Spleen (tissue), 13 donors: ENCODE measurements around the gene GAB4. TPM values are rescaled to one million over a fixed set of nuclear protein-coding genes. Genes with fewer than 3 reads are reported as not detected.
A peak's percentile ranks its signal among the peaks of the same experiment; 100 is the strongest.

Source experiments
- DNase-seq: peaks from one replicate; pipeline ENCODE4 v3.0.0-alpha.2; 2020
- H3K27ac ChIP-seq, 8 donors: fragments of 200-600 bp; sonication (generic) in 7 of 8; 1 replicate in 4 of 8; 2 replicates in 4 of 8; pipeline versions ENCODE4 v1.5.0 to v1.8.0; 2016 to 2021; ENCODE audit warnings: inconsistent platforms in 4 of 8, mild to moderate bottlenecking in 4 of 8, moderate library complexity in 1 of 8
- H3K27me3 ChIP-seq, 7 donors: fragments of 200-600 bp; sonication (generic) in 6 of 7; replicated peaks in 1 of 7; 1 replicate in 4 of 7; 2 replicates in 3 of 7; pipeline versions ENCODE4 v1.5.0 to v1.8.0; 2016 to 2021; ENCODE audit warnings: inconsistent platforms in 3 of 7, mild to moderate bottlenecking in 1 of 7
- H3K36me3 ChIP-seq, 6 donors: fragments of 200-600 bp; sonication (generic) in 5 of 6; 1 replicate in 4 of 6; 2 replicates in 2 of 6; pipeline versions ENCODE4 v1.5.0 to v1.8.0; 2016 to 2021; ENCODE audit warnings: inconsistent platforms in 2 of 6
- H3K4me1 ChIP-seq, 6 donors: fragments of 200-600 bp; sonication (generic) in 5 of 6; 1 replicate in 3 of 6; 2 replicates in 3 of 6; pipeline versions ENCODE4 v1.5.0 to v1.8.0; 2016 to 2021; ENCODE audit warnings: inconsistent platforms in 3 of 6
- H3K4me3 ChIP-seq, 8 donors: fragments of 200-600 bp; sonication (generic) in 7 of 8; 1 replicate in 4 of 8; 2 replicates in 4 of 8; pipeline versions ENCODE4 v1.5.0 to v1.8.0; 2016 to 2021; ENCODE audit warnings: inconsistent platforms in 4 of 8, mild to moderate bottlenecking in 4 of 8, moderate library complexity in 2 of 8
- H3K9me3 ChIP-seq, 8 donors: fragments of 200-600 bp; sonication (generic) in 7 of 8; 1 replicate in 4 of 8; 2 replicates in 4 of 8; pipeline versions ENCODE4 v1.5.0 to v1.8.0; 2016 to 2021; ENCODE audit warnings: inconsistent platforms in 4 of 8
- CTCF ChIP-seq, 11 experiments: fragments of 200-600 bp in 7 of 11; fragments of 450-650 bp in 4 of 11; sonication (generic) in 4 of 11; IDR thresholded peaks in 8 of 11; conservative IDR thresholded peaks in 3 of 11; 1 replicate in 7 of 11; 2 replicates in 4 of 11; pipeline versions ENCODE4 v1.4.0 to v1.8.0; 2016 to 2021; ENCODE audit warnings: antibody characterized with exemption in 11 of 11, inconsistent platforms in 4 of 11, mild to moderate bottlenecking in 1 of 11
- POLR2A ChIP-seq, 3 donors: fragments of 450-650 bp; IDR thresholded peaks; one replicate each; pipeline ENCODE4 v1.5.1; 2017; ENCODE audit warnings: antibody characterized with exemption in 3 of 3, mild to moderate bottlenecking in 1 of 3
- POLR2AphosphoS5 ChIP-seq, 3 donors: sonication (generic); formaldehyde crosslinking; IDR thresholded peaks; one replicate each; pipeline ENCODE4 v1.5.1; 2017; ENCODE audit warnings: antibody characterized with exemption in 3 of 3
- WGBS, 5 donors: extraction: QIAGEN DNeasy Blood & Tissue Kit in 3 of 5; methylation state at CpG; one replicate each; pipeline versions ENCODE4 v1.1.5 to v1.1.7; 2013 to 2018; 5-methylcytosine and 5-hydroxymethylcytosine counted together
- intact Hi-C: fragments of 100-400 bp; cut with DNase I; formaldehyde crosslinking; loops from one replicate; pipeline ENCODE4 v1.15.0; 2023; ENCODE audit warnings: low total_unique reads
- long read RNA-seq, 2 donors: transcript quantifications; one replicate each; lab custom pipeline, GENCODE V29; 2026
- polyA plus RNA-seq, 3 donors: library from polyadenylated mRNA; stranded (reverse); fragments of 200-250 nt; gene quantifications; one replicate each; pipeline ENCODE4 v1.2.1, GENCODE V29; 2013
- total RNA-seq, 7 donors: library from RNA; depleted of rRNA in 3 of 7; stranded (reverse); fragments of >200 nt in 3 of 7; fragmentation: NEBNext Ultra II Directional in 4 of 7; extraction: Animal tissue kit (Norgen Biotek cat#: 25700) in 4 of 7; gene quantifications; one replicate each; pipeline versions ENCODE4 v1.1.0 to v1.2.1, GENCODE V29; 2016 to 2021
- donor health status: healthy with polysubstance abuse.
- donor health status: DM: no; HTN: no; CAD: no; lungs with moderate emphysema.
- donor health status: DM: no; HTN: no; CAD: no.
- donor health status: Bipolar disorder and iron deficiency.
- donor health status: healthy.
- donor health status: DM: no; HTN: no; CAD: no.
- donor health status: DM: yes; HTN: yes; CAD: no.

GAB4 gene
- under 1 TPM in 2 of 7 donors, not detected in 5; 0.25 to 0.46 TPM for total RNA-seq
- polyA plus RNA-seq, result under 1 TPM in 1 of 3 donors, not detected in 2; 0.03 TPM
- long read RNA-seq, donor 1, result 0 reads
- long read RNA-seq, donor 2, result 0 reads

GRCh38 chr22:17007852-17008731 lies at the start of gene GAB4:
Gene GAB4 (minus strand): TSS chr22:17008222. CDS start chr22:17008114, 108 bp downstream.
- Histone ChIP-seq H3K27me3 (peaks cover 0 to 55% (median 11%) of the 10 kb centered on the region in 7 donors), H3K4me3 (no peak within 1 kb of the TSS), H3K27ac (no peak within 1 kb of the TSS), H3K4me1 (no peaks in the 10 kb centered on the region), H3K36me3 (no peaks in the 10 kb centered on the region), H3K9me3 (peaks cover 0 to 34% (median 8%) of the 10 kb centered on the region in 8 donors)
- WGBS, 5 donors, result 57 to 71% (median 68%) methylated on average over 41 to 49 of the region's 49 CpGs
- peak; percentile 58 for DNase-seq
- TF ChIP-seq POLR2AphosphoS5 (IDR thresholded peaks at IDR 0.05) (no peak), CTCF (IDR thresholded peaks at IDR 0.05 in 8 of 11, conservative IDR thresholded peaks at IDR 0.05 in 3 of 11) (no peak), POLR2A (IDR thresholded peaks at IDR 0.05) (no peak)
- intact Hi-C loops, result no loop called here

GRCh38 chr22:17056807-17057206 lies 48.8 kb upstream of the GAB4 start:
- Histone ChIP-seq H3K27ac (no peak overlapping the region), H3K4me1 (peaks cover 0 to 6% (median 2%) of the 10 kb centered on the region in 6 donors), H3K4me3 (no peak overlapping the region), H3K9me3 (no peaks in the 10 kb centered on the region), H3K36me3 (no peaks in the 10 kb centered on the region), H3K27me3 (peaks cover 0 to 11% (median 0%) of the 10 kb centered on the region in 7 donors)
- DNase-seq, result no peak
- intact Hi-C loops, result loop anchor here (5.0 kb wide), 1 partner anchor 140 kb away; no protein-coding TSS in a partner anchor
- TF ChIP-seq POLR2AphosphoS5 (IDR thresholded peaks at IDR 0.05), result no peak
- TF ChIP-seq POLR2A (IDR thresholded peaks at IDR 0.05), result no peak
- TF ChIP-seq CTCF (IDR thresholded peaks at IDR 0.05 in 8 of 11, conservative IDR thresholded peaks at IDR 0.05 in 3 of 11), result no peak
- WGBS, 5 donors, result 76 to 84% (median 80%) methylated on average over 8 of the region's 8 CpGs

GRCh38 chr22:17056058-17056457 lies 48.0 kb upstream of the GAB4 start:
- Histone ChIP-seq H3K4me1 (peaks cover 0 to 6% (median 2%) of the 10 kb centered on the region in 6 donors), H3K4me3 (no peak overlapping the region), H3K27ac (no peak overlapping the region), H3K27me3 (peaks cover 0 to 4% (median 0%) of the 10 kb centered on the region in 7 donors), H3K36me3 (no peaks in the 10 kb centered on the region), H3K9me3 (no peaks in the 10 kb centered on the region)
- no peak for DNase-seq
- TF ChIP-seq POLR2AphosphoS5 (IDR thresholded peaks at IDR 0.05), result no peak
- TF ChIP-seq CTCF (IDR thresholded peaks at IDR 0.05 in 8 of 11, conservative IDR thresholded peaks at IDR 0.05 in 3 of 11), result no peak
- TF ChIP-seq POLR2A (IDR thresholded peaks at IDR 0.05), result no peak
- intact Hi-C loops, result loop anchor here (5.0 kb wide), 1 partner anchor 139 kb away; no protein-coding TSS in a partner anchor
- 84 to 92% (median 87%) methylated on average over 5 of the region's 5 CpGs for WGBS, 5 donors

GRCh38 chr22:17047656-17048055 lies 39.6 kb upstream of the GAB4 start:
- H3K4me3 ChIP-seq, result no peak overlapping the region
- TF ChIP-seq POLR2AphosphoS5 (IDR thresholded peaks at IDR 0.05), result no peak
- no peak for TF ChIP-seq CTCF (IDR thresholded peaks at IDR 0.05 in 8 of 11, conservative IDR thresholded peaks at IDR 0.05 in 3 of 11)
- TF ChIP-seq POLR2A (IDR thresholded peaks at IDR 0.05), result no peak
- no peak for DNase-seq
- no peaks in the 10 kb centered on the region for H3K27me3 ChIP-seq
- H3K9me3 ChIP-seq, result no peaks in the 10 kb centered on the region
- peaks cover 0 to 6% (median 0%) of the 10 kb centered on the region in 6 donors for H3K4me1 ChIP-seq
- intact Hi-C loops, result no loop called here
- H3K27ac ChIP-seq, result no peak overlapping the region
- 58 to 78% (median 66%) methylated on average over 1 of the region's 1 CpG for WGBS, 5 donors
- H3K36me3 ChIP-seq, result peaks cover 0 to 9% (median 0%) of the 10 kb centered on the region in 6 donors
